Coronary artery (tissue), 2 donors: Measurements from ENCODE around the gene CT45A7.
"Not testable (repeated sequence)": the region's sequence is repeated elsewhere in the genome, so short reads cannot be mapped to it uniquely, and the experiment has no call there.

Experiments
- DNase-seq: peaks from one replicate; pipeline ENCODE4 v3.0.0-alpha.2; 2017; ENCODE audit warnings: low spot score
- H3K27ac ChIP-seq, 2 donors: fragments of 200-600 bp; sonication (generic); one replicate each; pipeline ENCODE4 v1.5.1; 2016 to 2019
- H3K4me3 ChIP-seq: fragments of 200-600 bp; sonication (generic); 2 replicates; pipeline ENCODE4 v1.5.1; 2016; ENCODE audit warnings: mild to moderate bottlenecking, moderate library complexity

CT45A7 gene

GRCh38 chrX:135837180-135837579 is at the start of gene CT45A7:
TSS of gene CT45A7 (minus strand) at chrX:135837280. CDS start at chrX:135833533, 3,747 bp downstream.
- H3K27ac ChIP-seq, result not testable (repeated sequence)

GRCh38 chrX:135882741-135883140 is 45.7 kb upstream of the CT45A7 start:
- not testable (repeated sequence) for H3K27ac ChIP-seq, H3K4me3 ChIP-seq, DNase-seq

More at GRCh38 chrX:135837180-135837579, at the start of gene CT45A7:
- DNase-seq, H3K4me3 ChIP-seq: not testable (repeated sequence)

- H3K27ac ChIP-seq, DNase-seq, H3K4me3 ChIP-seq: not testable (repeated sequence)
These were observed 34.6 kb upstream of the CT45A7 start, which contains the start of gene CT45A9 for GRCh38 chrX:135871712-135872111. TSS of gene CT45A9 (minus strand) at chrX:135871812. CDS start at chrX:135868061, 3,751 bp downstream.

DNA sequence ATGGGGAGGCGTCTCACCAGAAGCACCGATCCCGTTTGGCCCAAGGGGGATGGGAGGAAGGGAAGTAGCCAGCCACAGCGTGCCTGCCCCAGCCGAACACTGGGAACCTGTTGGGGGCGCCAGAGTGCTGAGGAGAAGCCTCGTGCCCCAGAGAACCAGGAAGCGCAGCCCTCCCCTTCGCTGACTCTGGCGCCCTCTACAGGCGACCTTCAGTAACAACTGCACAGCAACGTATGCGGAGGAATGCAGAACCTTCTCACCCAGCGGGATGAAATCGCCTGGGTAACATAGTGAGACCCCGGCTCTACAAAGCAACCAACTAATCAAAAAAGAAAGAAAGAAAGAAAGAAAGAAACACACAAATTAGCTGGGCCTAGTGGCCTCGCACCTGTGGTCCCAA is 17.4 kb upstream of the CT45A7 start, which contains the start of gene CT45A8:
TSS of gene CT45A8 (minus strand) at position 101 of the 400 bp plus-strand sequence. CDS start 3,755 bp downstream, outside the sequence.
- H3K27ac ChIP-seq, H3K4me3 ChIP-seq, DNase-seq: not testable (repeated sequence)

DNA sequence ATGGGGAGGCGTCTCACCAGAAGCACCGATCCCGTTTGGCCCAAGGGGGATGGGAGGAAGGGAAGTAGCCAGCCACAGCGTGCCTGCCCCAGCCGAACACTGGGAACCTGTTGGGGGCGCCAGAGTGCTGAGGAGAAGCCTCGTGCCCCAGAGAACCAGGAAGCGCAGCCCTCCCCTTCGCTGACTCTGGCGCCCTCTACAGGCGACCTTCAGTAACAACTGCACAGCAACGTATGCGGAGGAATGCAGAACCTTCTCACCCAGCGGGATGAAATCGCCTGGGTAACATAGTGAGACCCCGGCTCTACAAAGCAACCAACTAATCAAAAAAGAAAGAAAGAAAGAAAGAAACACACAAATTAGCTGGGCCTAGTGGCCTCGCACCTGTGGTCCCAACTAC is 17.2 kb downstream of the CT45A7 start, which contains the start of gene CT45A2:
TSS of gene CT45A2 (minus strand) at position 101 of the 400 bp plus-strand sequence. CDS start 3,747 bp downstream, outside the sequence.
- not testable (repeated sequence) for DNase-seq, H3K27ac ChIP-seq, H3K4me3 ChIP-seq

- DNase-seq, H3K27ac ChIP-seq, H3K4me3 ChIP-seq: not testable (repeated sequence)
These were observed 34.4 kb downstream of the CT45A7 start, which contains the start of gene CT45A6 for GRCh38 chrX:135802687-135803086. TSS of gene CT45A6 (minus strand) at chrX:135802787. CDS start at chrX:135798993, 3,794 bp downstream.

GRCh38 chrX:135785403-135785802 is 51.7 kb downstream of the CT45A7 start, which contains the start of gene CT45A5:
TSS of gene CT45A5 (minus strand) at chrX:135785503. CDS start at chrX:135781729, 3,774 bp downstream.
- H3K27ac ChIP-seq, H3K4me3 ChIP-seq, DNase-seq: not testable (repeated sequence)
